Testis (tissue), 3 donors: ENCODE measurements around the gene S100B. TPM values are rescaled to one million over a fixed set of nuclear protein-coding genes. Genes with fewer than 3 reads are reported as not detected.
A peak's percentile ranks its signal among the peaks of the same experiment; 100 is the strongest.

Experiments
- DNase-seq: peaks from one replicate; pipeline ENCODE4 v3.0.0-alpha.2; 2019
- H3K27ac ChIP-seq, 2 donors: fragments of 200-600 bp; sonication (generic); one replicate each; pipeline ENCODE4 v1.5.1; 2019
- H3K27me3 ChIP-seq: fragments of 200-600 bp; sonication (generic); one replicate; pipeline ENCODE4 v1.5.1; 2019
- H3K36me3 ChIP-seq: fragments of 200-600 bp; sonication (generic); one replicate; pipeline ENCODE4 v1.5.1; 2017; ENCODE audit warnings: low read depth; ENCODE audit errors: missing control alignments
- H3K4me1 ChIP-seq: fragments of 200-600 bp; sonication (generic); one replicate; pipeline ENCODE4 v1.5.1; 2019
- H3K4me3 ChIP-seq, 2 donors: fragments of 200-600 bp; sonication (generic); one replicate each; pipeline ENCODE4 v1.5.1; 2017 to 2019
- H3K9me3 ChIP-seq: fragments of 200-600 bp; sonication (generic); one replicate; pipeline ENCODE4 v1.5.1; 2017
- POLR2A ChIP-seq: fragments of 450-650 bp; IDR thresholded peaks from one replicate; pipeline ENCODE4 v1.6.1; 2017; ENCODE audit warnings: antibody characterized with exemption, mild to moderate bottlenecking, moderate library complexity
- WGBS, 2 donors: methylation state at CpG; one replicate each; pipeline ENCODE4 v1.1.5; 2018; 5-methylcytosine and 5-hydroxymethylcytosine counted together
- intact Hi-C: fragments of 100-400 bp; cut with DNase I; formaldehyde crosslinking; loops from one replicate; pipeline ENCODE4 v1.15.1; 2023; ENCODE audit warnings: low total_unique reads
- polyA plus RNA-seq: library from polyadenylated mRNA; stranded (reverse); fragments of 350-450 nt; fragmentation: Illumina TruSeq; extraction: RNeasy Lipid Tissue Mini Kit (QIAGEN cat#74804); gene quantifications from one replicate; pipeline ENCODE4 v1.2.3, GENCODE V29; 2014; ENCODE audit warnings: low read depth, low replicate concordance; ENCODE audit not compliant: insufficient read depth
- total RNA-seq, 2 donors: library from RNA; depleted of rRNA; stranded (reverse); fragments of >200 nt; gene quantifications; one replicate each; pipeline ENCODE4 v1.2.3, GENCODE V29; 2016
- TF ChIP-seq, protein P1 (sequence below), 3 experiments: fragments of 450-650 bp in 2 of 3; fragments of 200-600 bp in 1 of 3; sonication (generic) in 1 of 3; IDR thresholded peaks; one replicate each; pipeline ENCODE4 v1.5.1; 2016 to 2019; ENCODE audit warnings: antibody characterized with exemption in 3 of 3, mild to moderate bottlenecking in 2 of 3, moderate library complexity in 1 of 3

Gene S100B
- total and polyA plus RNA-seq, 3 donors from 2014 or later = 2.7 to 7.4 (median 7.1) TPM

GRCh38 chr21:46636181-46636512, 31.3 kb upstream of the S100B start:
- no peak for DNase-seq
- WGBS, 2 donors = 0 to 1% methylated on average over 8 of the region's 8 CpGs
- Histone ChIP-seq H3K9me3 (no peaks in the 10 kb centered on the region), H3K36me3 (no peaks in the 10 kb centered on the region), H3K4me1 (peaks cover 14% of the 10 kb centered on the region), H3K4me3 (peak overlapping the region; percentile 81 to 89), H3K27ac (peak overlapping the region; percentile 92 to 98), H3K27me3 (no peaks in the 10 kb centered on the region)
- intact Hi-C loops = no loop called here
- TF ChIP-seq POLR2A = no peak
- TF ChIP-seq, protein P1, sequence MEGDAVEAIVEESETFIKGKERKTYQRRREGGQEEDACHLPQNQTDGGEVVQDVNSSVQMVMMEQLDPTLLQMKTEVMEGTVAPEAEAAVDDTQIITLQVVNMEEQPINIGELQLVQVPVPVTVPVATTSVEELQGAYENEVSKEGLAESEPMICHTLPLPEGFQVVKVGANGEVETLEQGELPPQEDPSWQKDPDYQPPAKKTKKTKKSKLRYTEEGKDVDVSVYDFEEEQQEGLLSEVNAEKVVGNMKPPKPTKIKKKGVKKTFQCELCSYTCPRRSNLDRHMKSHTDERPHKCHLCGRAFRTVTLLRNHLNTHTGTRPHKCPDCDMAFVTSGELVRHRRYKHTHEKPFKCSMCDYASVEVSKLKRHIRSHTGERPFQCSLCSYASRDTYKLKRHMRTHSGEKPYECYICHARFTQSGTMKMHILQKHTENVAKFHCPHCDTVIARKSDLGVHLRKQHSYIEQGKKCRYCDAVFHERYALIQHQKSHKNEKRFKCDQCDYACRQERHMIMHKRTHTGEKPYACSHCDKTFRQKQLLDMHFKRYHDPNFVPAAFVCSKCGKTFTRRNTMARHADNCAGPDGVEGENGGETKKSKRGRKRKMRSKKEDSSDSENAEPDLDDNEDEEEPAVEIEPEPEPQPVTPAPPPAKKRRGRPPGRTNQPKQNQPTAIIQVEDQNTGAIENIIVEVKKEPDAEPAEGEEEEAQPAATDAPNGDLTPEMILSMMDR (IDR thresholded peaks at IDR 0.05) = no peak

- peaks cover 14% of the 10 kb centered on the region for H3K4me1 ChIP-seq
- intact Hi-C loops = no loop called here
These were observed 30.7 kb upstream of the S100B start, which contains the start of gene PRMT2 for GRCh38 chr21:46635324-46636180. PRMT2 (plus strand) TSS chr21:46635674; CDS start chr21:46636952, 1,278 bp downstream.

GRCh38 chr21:46634966-46635323, 30.1 kb upstream of the S100B start:
- 0% methylated on average over 11 to 14 of the region's 14 CpGs for WGBS, 2 donors

More at GRCh38 chr21:46635324-46636180, 30.7 kb upstream of the S100B start, which contains the start of gene PRMT2:
- WGBS, 2 donors = 1% methylated on average over 31 to 61 of the region's 90 CpGs
- Histone ChIP-seq H3K36me3 (no peaks in the 10 kb centered on the region), H3K27ac (peak within 1 kb of the TSS; percentile 92 to 98), H3K27me3 (no peaks in the 10 kb centered on the region), H3K9me3 (no peaks in the 10 kb centered on the region), H3K4me3 (peak within 1 kb of the TSS; percentile 81 to 89)
- TF ChIP-seq, protein P1 (IDR thresholded peaks at IDR 0.05) = peak in 1 of 3 experiments; percentile 2
- TF ChIP-seq POLR2A = peak; percentile 69
- DNase-seq = peak; percentile 95

DNA sequence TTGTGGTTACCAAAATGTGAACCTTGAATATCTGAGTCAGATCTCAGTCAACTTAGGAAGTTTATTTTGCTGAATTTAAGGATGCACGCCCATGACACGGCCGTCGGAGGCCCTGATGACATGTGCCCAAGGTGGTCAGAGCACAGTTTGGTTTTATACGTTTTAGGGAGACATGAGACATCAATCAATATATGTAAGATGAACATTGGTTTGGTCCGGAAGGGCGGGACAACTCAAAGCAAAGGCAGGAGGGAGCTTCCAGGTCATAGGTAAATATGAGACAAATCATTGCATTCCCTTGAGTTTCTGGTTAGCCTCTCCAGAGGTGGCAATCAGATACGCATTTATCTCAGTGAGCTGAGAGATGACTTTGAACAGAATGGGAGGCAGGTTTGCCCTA, 29.5 kb upstream of the S100B start:
- 56 to 75% methylated on average over 8 of the region's 8 CpGs for WGBS, 2 donors
- Histone ChIP-seq H3K4me3 (peak overlapping the region in 1 of 2 donors; percentile 89), H3K4me1 (peaks cover 14% of the 10 kb centered on the region), H3K27ac (peak overlapping the region; percentile 92 to 98), H3K9me3 (no peaks in the 10 kb centered on the region), H3K36me3 (no peaks in the 10 kb centered on the region), H3K27me3 (no peaks in the 10 kb centered on the region)
- intact Hi-C loops = no loop called here
- DNase-seq = no peak
- no peak for TF ChIP-seq POLR2A
- TF ChIP-seq, protein P1 (IDR thresholded peaks at IDR 0.05) = no peak

More at GRCh38 chr21:46634966-46635323, 30.1 kb upstream of the S100B start:
- intact Hi-C loops = no loop called here
- Histone ChIP-seq H3K9me3 (no peaks in the 10 kb centered on the region), H3K4me1 (peaks cover 14% of the 10 kb centered on the region), H3K4me3 (peak overlapping the region; percentile 81 to 89), H3K36me3 (no peaks in the 10 kb centered on the region), H3K27ac (peak overlapping the region; percentile 92 to 98), H3K27me3 (no peaks in the 10 kb centered on the region)
- no peak for TF ChIP-seq POLR2A
- TF ChIP-seq, protein P1 (IDR thresholded peaks at IDR 0.05) = peak in 1 of 3 experiments; percentile 26
- DNase-seq = peak; percentile 77
